Kidney epithelial cell (primary cell): Measurements from ENCODE around the gene RPS6KB2. TPM values are rescaled to one million over a fixed set of nuclear protein-coding genes. Genes with fewer than 3 reads are reported as not detected.

ENCODE experiments used
- DNase-seq: peaks from one replicate; pipeline ENCODE4 v3.0.0-alpha.2; 2010; ENCODE audit warnings: low read depth
- H3K27me3 ChIP-seq: 2 replicates; pipeline ENCODE4 v1.6.0; 2011; ENCODE audit warnings: low read length; ENCODE audit not compliant: control insufficient read depth, insufficient read depth
- H3K36me3 ChIP-seq: 2 replicates; pipeline ENCODE4 v1.5.1; 2011; ENCODE audit warnings: low read length; ENCODE audit not compliant: control insufficient read depth, insufficient read depth
- H3K4me3 ChIP-seq: 2 replicates; pipeline ENCODE4 v1.5.1; 2011; ENCODE audit warnings: low read depth, mild to moderate bottlenecking, control low read depth, low read length
- total RNA-seq: library from RNA; depleted of rRNA; stranded (reverse); fragments of >200 nt; gene quantifications from 2 replicates; pipeline ENCODE4 v1.2.3, GENCODE V29; 2015
- TF ChIP-seq, protein P1 (sequence below): IDR thresholded peaks from 2 replicates; pipeline ENCODE4 v1.5.1; 2011; ENCODE audit warnings: mild to moderate bottlenecking, moderate library complexity, low read length, control low read depth, inconsistent platforms; ENCODE audit not compliant: insufficient read depth, poor library complexity, severe bottlenecking

RPS6KB2 gene
- total RNA-seq, 1 donor from 2014 or later: 64.6 TPM

DNA sequence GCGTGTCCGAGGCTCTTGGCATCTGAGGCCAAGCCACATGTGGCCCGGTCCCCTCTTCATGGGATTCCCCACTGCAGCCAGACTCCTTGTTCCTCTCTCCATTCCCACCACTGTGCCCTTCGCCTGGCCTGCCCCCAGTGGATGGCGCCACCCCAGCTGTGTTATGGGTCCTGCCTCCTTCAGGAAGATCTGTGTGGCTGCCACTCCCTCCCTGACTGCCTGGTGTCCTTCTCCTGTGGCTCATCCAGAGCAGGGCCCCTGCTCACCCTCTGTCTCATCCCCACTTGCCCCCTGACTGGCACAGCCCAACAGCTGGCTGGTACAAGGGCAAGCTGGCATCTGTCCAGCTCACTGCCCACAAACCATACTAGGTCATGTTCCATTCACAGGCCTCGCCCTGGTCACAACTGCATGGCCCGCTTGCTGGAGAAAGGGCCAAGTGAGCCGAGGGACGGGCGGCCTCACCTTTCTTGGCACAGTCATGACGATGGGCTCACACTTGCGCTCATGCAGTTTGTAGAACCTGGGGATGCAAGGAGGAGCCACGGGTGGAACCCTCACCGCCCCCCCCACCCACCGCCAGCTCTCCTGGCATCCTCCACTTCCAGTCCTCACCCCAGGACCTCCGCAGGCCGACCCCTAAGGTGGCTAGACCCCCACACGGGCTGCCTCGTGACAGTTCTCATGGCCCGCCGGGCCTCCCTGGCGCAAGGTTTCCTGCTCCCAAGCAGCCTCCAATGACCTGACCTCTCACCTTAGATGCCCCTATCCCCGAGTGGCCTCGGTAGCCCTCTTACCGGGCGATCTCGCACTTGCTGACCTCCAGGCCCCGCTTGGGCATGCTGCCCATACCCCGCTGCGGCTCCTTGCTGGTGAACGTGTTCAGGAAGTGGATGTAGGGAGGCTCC lies 11.3 kb downstream of the RPS6KB2 start:
- DNase-seq: no peak
- TF ChIP-seq, protein P1, sequence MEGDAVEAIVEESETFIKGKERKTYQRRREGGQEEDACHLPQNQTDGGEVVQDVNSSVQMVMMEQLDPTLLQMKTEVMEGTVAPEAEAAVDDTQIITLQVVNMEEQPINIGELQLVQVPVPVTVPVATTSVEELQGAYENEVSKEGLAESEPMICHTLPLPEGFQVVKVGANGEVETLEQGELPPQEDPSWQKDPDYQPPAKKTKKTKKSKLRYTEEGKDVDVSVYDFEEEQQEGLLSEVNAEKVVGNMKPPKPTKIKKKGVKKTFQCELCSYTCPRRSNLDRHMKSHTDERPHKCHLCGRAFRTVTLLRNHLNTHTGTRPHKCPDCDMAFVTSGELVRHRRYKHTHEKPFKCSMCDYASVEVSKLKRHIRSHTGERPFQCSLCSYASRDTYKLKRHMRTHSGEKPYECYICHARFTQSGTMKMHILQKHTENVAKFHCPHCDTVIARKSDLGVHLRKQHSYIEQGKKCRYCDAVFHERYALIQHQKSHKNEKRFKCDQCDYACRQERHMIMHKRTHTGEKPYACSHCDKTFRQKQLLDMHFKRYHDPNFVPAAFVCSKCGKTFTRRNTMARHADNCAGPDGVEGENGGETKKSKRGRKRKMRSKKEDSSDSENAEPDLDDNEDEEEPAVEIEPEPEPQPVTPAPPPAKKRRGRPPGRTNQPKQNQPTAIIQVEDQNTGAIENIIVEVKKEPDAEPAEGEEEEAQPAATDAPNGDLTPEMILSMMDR: peak; percentile 29
- Histone ChIP-seq H3K36me3 (peaks cover 4% of the 10 kb centered on the region), H3K27me3 (no peaks in the 10 kb centered on the region), H3K4me3 (no peak overlapping the region)

GRCh38 chr11:67440229-67441097 lies 12.2 kb downstream of the RPS6KB2 start:
- TF ChIP-seq, protein P1: no peak
- H3K36me3 ChIP-seq: peaks cover 4% of the 10 kb centered on the region
- DNase-seq: no peak
- no peak overlapping the region for H3K4me3 ChIP-seq
- no peaks in the 10 kb centered on the region for H3K27me3 ChIP-seq

GRCh38 chr11:67441098-67441563 lies 12.8 kb downstream of the RPS6KB2 start:
- Histone ChIP-seq H3K36me3 (peaks cover 4% of the 10 kb centered on the region), H3K4me3 (no peak overlapping the region), H3K27me3 (no peaks in the 10 kb centered on the region)
- no peak for DNase-seq
- TF ChIP-seq, protein P1: no peak

DNA sequence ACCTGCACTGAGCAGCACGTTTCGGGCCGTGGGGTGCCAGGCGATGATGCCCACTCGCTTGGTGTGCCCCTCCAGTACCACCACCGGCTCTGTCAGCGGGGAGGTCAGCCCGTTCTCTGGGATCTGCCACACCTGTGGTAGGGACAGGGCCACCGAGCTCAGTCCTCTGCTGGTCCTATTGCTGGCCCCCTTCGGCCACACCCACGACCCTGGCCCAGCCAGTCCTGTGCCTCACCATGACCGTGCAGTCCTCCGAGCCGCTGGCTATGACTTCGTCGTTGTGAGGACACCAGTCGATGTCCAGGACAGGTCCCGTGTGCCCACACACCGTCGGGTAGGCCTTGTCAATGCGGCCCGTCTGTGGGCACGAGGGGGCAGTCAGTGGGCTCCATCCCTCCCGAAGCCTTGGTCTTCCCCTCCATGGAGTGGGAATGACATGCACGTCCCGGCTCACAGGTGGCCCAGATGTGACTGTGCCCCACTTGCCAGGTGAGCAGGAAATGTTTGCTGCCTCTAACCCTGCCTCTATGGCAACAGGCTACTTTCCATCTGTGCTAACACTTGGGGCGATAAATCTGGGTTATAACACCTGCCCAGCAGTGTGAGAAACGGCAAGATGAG lies 13.5 kb downstream of the RPS6KB2 start:
- Histone ChIP-seq H3K36me3 (peaks cover 4% of the 10 kb centered on the region), H3K4me3 (no peak overlapping the region), H3K27me3 (no peaks in the 10 kb centered on the region)
- TF ChIP-seq, protein P1: no peak
- DNase-seq: no peak

DNA sequence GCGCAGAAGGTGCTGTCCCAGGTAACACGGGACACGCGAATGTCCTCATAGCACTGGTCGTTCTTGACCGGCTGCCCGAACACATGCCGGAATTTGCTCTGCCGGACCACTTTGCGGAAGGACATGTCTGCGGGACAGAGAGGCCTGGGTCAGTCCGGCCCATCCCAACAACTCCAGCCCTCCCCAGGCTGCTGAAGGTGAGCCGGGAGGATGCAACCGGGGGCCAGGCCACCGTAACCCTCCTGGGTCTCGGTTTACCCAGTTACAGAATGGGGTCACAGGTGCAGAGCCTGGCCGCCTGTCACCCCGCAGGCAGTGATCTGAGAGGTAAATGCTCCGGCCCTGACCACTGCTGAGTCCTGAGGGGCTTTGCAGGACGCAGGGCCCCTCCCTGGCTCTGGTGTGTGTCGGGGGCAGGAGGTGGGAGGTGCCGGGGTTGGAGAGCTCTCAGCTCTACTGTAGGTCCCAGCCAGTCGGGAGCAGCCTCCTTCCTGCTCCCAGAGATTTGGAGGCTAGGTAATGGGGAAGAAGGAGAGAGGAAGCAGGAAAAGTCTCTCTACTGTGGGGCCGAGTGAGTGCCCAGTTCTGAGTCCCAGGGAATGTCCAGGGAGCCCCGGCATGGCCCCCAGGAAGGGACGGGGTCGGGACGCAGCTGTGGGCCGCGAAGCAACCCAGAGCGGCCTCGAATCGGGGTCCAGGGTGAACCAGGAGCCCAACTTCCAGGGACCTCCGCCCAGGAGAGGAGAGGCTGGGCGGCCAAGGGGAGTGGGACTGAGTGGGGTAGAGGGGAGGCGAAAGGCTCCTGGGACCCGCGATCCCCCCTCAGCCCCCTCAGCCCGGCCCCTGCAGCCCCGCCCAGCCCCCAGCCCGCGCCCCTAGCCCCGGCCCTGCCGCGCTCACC lies 14.5 kb downstream of the RPS6KB2 start:
- H3K36me3 ChIP-seq: peaks cover 2% of the 10 kb centered on the region
- TF ChIP-seq, protein P1: no peak
- DNase-seq: no peak
- peak overlapping the region; percentile 94 for H3K4me3 ChIP-seq
- no peaks in the 10 kb centered on the region for H3K27me3 ChIP-seq
